B cell (primary cell): Measurements from ENCODE around the gene CAMTA1. TPM values are rescaled to one million over a fixed set of nuclear protein-coding genes. Genes with fewer than 3 reads are reported as not detected.

Experiments used
- ATAC-seq: fragments of 200-7000 bp; cut with Tn5 transposase; one replicate; pipeline ENCODE4 v1.10.0; 2021; ENCODE audit warnings: low read depth, mild to moderate bottlenecking, moderate number of reproducible peaks, moderate library complexity
- CTCF ChIA-PET: fragments of 350-600 bp; sonication (Branson Sonifier 250); formaldehyde crosslinking; loops from one replicate; lab custom pipeline; 2021; ENCODE audit warnings: antibody characterized with exemption, inconsistent platforms; lab: Charles Lee
- POLR2A ChIA-PET: fragments of 350-600 bp; sonication (Branson Sonifier 250); formaldehyde crosslinking; loops from one replicate; lab custom pipeline; 2021; ENCODE audit warnings: antibody characterized with exemption; lab: Charles Lee
- DNase-seq: peaks from one replicate; pipeline ENCODE4 v3.0.0; 2013
- H2AFZ ChIP-seq: 2 replicates; pipeline ENCODE4 v1.6.1; 2012; ENCODE audit warnings: mild to moderate bottlenecking, low read depth, low read length; ENCODE audit not compliant: insufficient read depth, poor library complexity, severe bottlenecking
- H3K27ac ChIP-seq, 2 donors: 1 replicate in 1 of 2; 2 replicates in 1 of 2; pipeline ENCODE4 v1.5.1; 2012 to 2013; ENCODE audit warnings: low read length in 2 of 2, mild to moderate bottlenecking in 2 of 2, moderate library complexity in 1 of 2
- H3K27me3 ChIP-seq, 4 experiments: fragments of 200-600 bp in 1 of 4; sonication (generic) in 1 of 4; replicated peaks in 1 of 4; 1 replicate in 2 of 4; 2 replicates in 2 of 4; pipeline versions ENCODE4 v1.6.1 to v1.7.0; 2013 to 2016; ENCODE audit warnings: low read length in 3 of 4, mild to moderate bottlenecking in 2 of 4, mixed read lengths in 1 of 4, moderate library complexity in 1 of 4; ENCODE audit not compliant: insufficient read depth in 4 of 4, control insufficient read depth in 3 of 4; ENCODE audit errors: control extremely low read depth in 1 of 4
- H3K36me3 ChIP-seq, 2 experiments: replicated peaks in 1 of 2; 1 replicate in 1 of 2; 2 replicates in 1 of 2; pipeline versions ENCODE4 v1.6.1 to v1.7.1; 2013; ENCODE audit warnings: low read length in 1 of 2; ENCODE audit not compliant: insufficient read depth in 2 of 2, control insufficient read depth in 1 of 2; ENCODE audit errors: control extremely low read depth in 1 of 2, extremely low read depth in 1 of 2
- H3K4me1 ChIP-seq, 2 donors: fragments of 200-600 bp in 1 of 2; sonication (generic) in 1 of 2; 1 replicate in 1 of 2; 2 replicates in 1 of 2; pipeline versions ENCODE4 v1.5.1 to v1.6.1; 2013 to 2017; ENCODE audit warnings: low read length in 2 of 2; ENCODE audit not compliant: control insufficient read depth in 2 of 2, insufficient read depth in 2 of 2
- H3K4me2 ChIP-seq: replicated peaks from 2 replicates; pipeline ENCODE3; 2012; ENCODE audit warnings: mild to moderate bottlenecking, low read depth, low read length; ENCODE audit not compliant: poor library complexity, severe bottlenecking
- H3K4me3 ChIP-seq, 5 experiments: fragments of 200-600 bp in 1 of 5; sonication (generic) in 1 of 5; 1 replicate in 3 of 5; 2 replicates in 2 of 5; pipeline versions ENCODE4 v1.5.1 to v1.7.0; 2011 to 2016; ENCODE audit warnings: low read length in 4 of 5, mild to moderate bottlenecking in 4 of 5, low read depth in 2 of 5, control low read depth in 1 of 5, moderate library complexity in 1 of 5; ENCODE audit not compliant: insufficient read depth in 1 of 5; ENCODE audit errors: control extremely low read depth in 1 of 5, extremely low read depth in 1 of 5
- H3K79me2 ChIP-seq: fragments of 200-600 bp; sonication (generic); one replicate; pipeline ENCODE4 v1.6.0; 2016; ENCODE audit warnings: low read length; ENCODE audit not compliant: control insufficient read depth, insufficient read depth
- H3K9ac ChIP-seq: fragments of 200-600 bp; sonication (generic); 2 replicates; pipeline ENCODE4 v1.6.1; 2017; ENCODE audit warnings: mild to moderate bottlenecking, low read length, moderate library complexity
- H3K9me3 ChIP-seq, 3 donors: one replicate each; pipeline versions ENCODE4 v1.6.1 to v1.7.1; 2013; ENCODE audit warnings: low read length in 2 of 3; ENCODE audit not compliant: control insufficient read depth in 2 of 3, insufficient read depth in 1 of 3; ENCODE audit errors: control extremely low read depth in 1 of 3
- H4K20me1 ChIP-seq: 2 replicates; pipeline ENCODE4 v1.6.0; 2012; ENCODE audit warnings: mild to moderate bottlenecking, low read length; ENCODE audit not compliant: insufficient read depth, control insufficient read depth, poor library complexity, severe bottlenecking
- H3K27ac Mint-ChIP-seq: one replicate; pipeline ENCODE4 v1.8.0; 2021; ENCODE audit warnings: mixed read lengths
- H3K27me3 Mint-ChIP-seq: one replicate; pipeline ENCODE4 v1.8.0; 2021; ENCODE audit warnings: mixed read lengths
- H3K4me1 Mint-ChIP-seq: one replicate; pipeline ENCODE4 v1.8.0; 2021; ENCODE audit warnings: mixed read lengths
- H3K4me3 Mint-ChIP-seq: one replicate; pipeline ENCODE4 v1.8.0; 2021; ENCODE audit warnings: mixed read lengths
- H3K9me3 Mint-ChIP-seq: one replicate; pipeline ENCODE4 v1.8.0; 2022; ENCODE audit warnings: mixed read lengths; ENCODE audit not compliant: insufficient read depth
- CTCF ChIP-seq: fragments of 200-600 bp; IDR thresholded peaks from one replicate; pipeline ENCODE4 v1.8.0; 2022; ENCODE audit warnings: antibody characterized with exemption, mild to moderate bottlenecking
- EZH2 ChIP-seq: IDR thresholded peaks from 2 replicates; pipeline ENCODE4 v1.6.1; 2012; ENCODE audit warnings: borderline replicate concordance, low read depth, mild to moderate bottlenecking, moderate library complexity, low read length; ENCODE audit not compliant: insufficient read depth, poor library complexity, severe bottlenecking
- WGBS: methylation state at CpG from one replicate; pipeline ENCODE4 v1.1.5; 2013; ENCODE audit warnings: missing lambda C conversion rate; ENCODE audit not compliant: insufficient coverage; 5-methylcytosine and 5-hydroxymethylcytosine counted together
- intact Hi-C: fragments of 100-400 bp; cut with micrococcal nuclease; formaldehyde crosslinking; loops from one replicate; pipeline ENCODE4 v1.10.0; 2022
- polyA plus RNA-seq: library from polyadenylated mRNA; depleted of rRNA; stranded (reverse); fragments of >200 nt; gene quantifications from 2 replicates; pipeline ENCODE4 v1.2.3, GENCODE V29; 2012
- total RNA-seq, 2 donors: library from RNA; stranded (reverse); fragments of 120-200 nt in 1 of 2; gene quantifications; 1 replicate in 1 of 2; 2 replicates in 1 of 2; pipeline versions ENCODE4 v1.2.3 to v1.2.4, GENCODE V29; 2013 to 2022

CAMTA1 gene
- total and polyA plus RNA-seq, 2 donors (not counting 1 experiment from before 2014, with no cell fraction given) = 42.2 to 45.7 TPM

GRCh38 chr1:7572654-7573152 is 787.4 kb downstream of the CAMTA1 start:
- no peak overlapping the region for H3K4me3 Mint-ChIP-seq
- no peaks in the 10 kb centered on the region for H3K9me3 Mint-ChIP-seq
- ATAC-seq (no peak), DNase-seq (no peak)
- Histone ChIP-seq H4K20me1 (no peaks in the 10 kb centered on the region), H3K27ac (no peak overlapping the region), H2AFZ (no peak overlapping the region), H3K4me2 (no peak overlapping the region), H3K79me2 (no peaks in the 10 kb centered on the region), H3K36me3 (no peaks in the 10 kb centered on the region), H3K27me3 (no peaks in the 10 kb centered on the region), H3K4me3 (no peak overlapping the region), H3K9ac (no peak overlapping the region), H3K4me1 (no peaks in the 10 kb centered on the region), H3K9me3 (no peaks in the 10 kb centered on the region)
- no peak overlapping the region for H3K27ac Mint-ChIP-seq
- no peaks in the 10 kb centered on the region for H3K4me1 Mint-ChIP-seq
- intact Hi-C loops = no loop called here
- TF ChIP-seq CTCF (no peak), EZH2 (no peak)
- CTCF ChIA-PET = no interaction called here
- peaks cover 10% of the 10 kb centered on the region for H3K27me3 Mint-ChIP-seq
- POLR2A ChIA-PET = no interaction called here
- WGBS = 38% methylated on average over 1 of the region's 5 CpGs

- Mint-ChIP-seq H3K27me3 (peaks cover 13% of the 10 kb centered on the region), H3K4me3 (no peak overlapping the region), H3K4me1 (no peaks in the 10 kb centered on the region), H3K9me3 (no peaks in the 10 kb centered on the region), H3K27ac (no peak overlapping the region)
- Histone ChIP-seq H3K27me3 (no peaks in the 10 kb centered on the region), H3K9me3 (no peaks in the 10 kb centered on the region), H4K20me1 (no peaks in the 10 kb centered on the region), H3K36me3 (no peaks in the 10 kb centered on the region), H3K4me1 (no peaks in the 10 kb centered on the region), H3K9ac (no peak overlapping the region), H3K79me2 (no peaks in the 10 kb centered on the region), H3K4me2 (no peak overlapping the region), H3K4me3 (no peak overlapping the region), H3K27ac (no peak overlapping the region), H2AFZ (no peak overlapping the region)
- no peak for ATAC-seq
- no peak for DNase-seq
- WGBS = 85% methylated on average over 10 of the region's 12 CpGs
- CTCF ChIA-PET = no interaction called here
- intact Hi-C loops = no loop called here
- POLR2A ChIA-PET = no interaction called here
- TF ChIP-seq CTCF (no peak), EZH2 (no peak)
Measured at GRCh38 chr1:7573481-7573880, 788.2 kb downstream of the CAMTA1 start.
